HG03025 (cell line): ENCODE data around the gene WBP1.
A peak's percentile ranks its signal among the peaks of the same experiment; 100 is the strongest.

ENCODE experiments used
- ATAC-seq: cut with Tn5 transposase; IDR thresholded peaks from one replicate; pipeline ENCODE4 v1.9.1; 2021; ENCODE audit warnings: mild to moderate bottlenecking, moderate library complexity; ENCODE audit not compliant: unreplicated experiment, low FRiP score

Gene WBP1

DNA sequence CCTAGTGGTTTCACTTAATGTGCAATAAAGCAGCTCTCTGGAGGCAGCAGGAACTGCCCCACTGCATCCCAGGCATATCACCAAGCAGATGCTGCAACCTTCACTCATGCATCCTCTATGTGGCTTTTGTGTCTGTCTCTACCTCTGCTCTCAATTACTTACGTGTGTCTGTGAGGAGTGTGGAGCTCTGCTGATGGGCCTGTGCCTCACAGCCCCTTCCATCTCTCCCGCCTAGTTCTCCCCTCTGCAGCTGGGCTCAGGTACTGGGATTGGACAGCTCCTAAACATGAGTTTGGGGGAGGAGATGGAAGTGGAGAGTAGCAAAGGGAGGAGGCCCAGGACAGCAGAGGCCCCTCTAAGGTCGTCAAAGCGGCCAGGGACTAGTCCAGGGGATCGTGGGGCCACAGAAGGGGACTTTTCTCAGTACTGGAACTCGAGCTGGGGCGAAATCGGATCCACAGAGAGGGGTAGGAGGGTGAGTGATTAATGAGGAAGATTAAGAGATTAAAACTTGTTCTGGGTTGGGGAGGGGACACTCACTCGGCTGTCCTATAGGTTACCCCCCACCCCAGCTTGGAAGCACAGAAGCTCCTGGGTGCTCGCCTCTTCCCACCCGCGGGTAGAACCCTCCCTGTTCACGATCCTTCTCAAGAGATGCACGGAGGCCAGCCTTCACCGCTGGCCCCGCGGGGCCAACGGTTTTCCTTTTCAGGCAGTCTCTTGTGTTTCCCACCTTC is 43.3 kb downstream of the WBP1 start:
- ATAC-seq = no peak

DNA sequence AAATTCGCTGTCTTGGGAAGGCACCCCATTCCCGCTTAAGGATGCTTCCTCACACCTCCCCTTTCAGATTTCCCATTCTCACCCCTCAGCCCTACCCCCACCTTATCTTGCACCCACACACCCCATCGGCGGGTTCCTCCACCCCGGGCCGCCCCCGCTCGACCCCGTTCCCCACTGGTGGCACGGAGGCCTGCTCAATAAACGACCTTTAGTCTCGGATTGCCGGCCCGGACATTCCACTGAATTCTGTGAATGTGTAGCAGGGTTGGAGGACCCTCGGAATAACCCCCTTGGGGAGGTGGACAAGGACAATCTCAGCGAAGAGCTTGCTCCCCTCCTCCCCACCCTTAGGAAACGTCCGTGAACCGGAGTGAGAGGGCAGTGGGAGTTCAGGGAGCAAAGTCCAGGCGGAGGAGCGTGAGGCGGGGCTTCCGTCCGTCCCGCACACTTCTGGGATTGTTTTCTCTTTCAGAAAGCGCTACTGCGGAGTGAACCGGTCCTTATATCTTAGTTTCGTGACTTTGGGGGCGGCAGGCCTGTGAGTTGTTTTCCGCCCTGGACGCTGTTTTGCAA is 44.0 kb downstream of the WBP1 start:
- ATAC-seq = no peak

- ATAC-seq = no peak
Observed at GRCh38 chr2:74502720-74503505, 44.7 kb downstream of the WBP1 start.

- no peak for ATAC-seq
Observed at GRCh38 chr2:74503506-74504475, 45.6 kb downstream of the WBP1 start.

- ATAC-seq = no peak
Observed at GRCh38 chr2:74504591-74504990, 46.4 kb downstream of the WBP1 start.

GRCh38 chr2:74505448-74506246 is 47.4 kb downstream of the WBP1 start:
- ATAC-seq = no peak

DNA sequence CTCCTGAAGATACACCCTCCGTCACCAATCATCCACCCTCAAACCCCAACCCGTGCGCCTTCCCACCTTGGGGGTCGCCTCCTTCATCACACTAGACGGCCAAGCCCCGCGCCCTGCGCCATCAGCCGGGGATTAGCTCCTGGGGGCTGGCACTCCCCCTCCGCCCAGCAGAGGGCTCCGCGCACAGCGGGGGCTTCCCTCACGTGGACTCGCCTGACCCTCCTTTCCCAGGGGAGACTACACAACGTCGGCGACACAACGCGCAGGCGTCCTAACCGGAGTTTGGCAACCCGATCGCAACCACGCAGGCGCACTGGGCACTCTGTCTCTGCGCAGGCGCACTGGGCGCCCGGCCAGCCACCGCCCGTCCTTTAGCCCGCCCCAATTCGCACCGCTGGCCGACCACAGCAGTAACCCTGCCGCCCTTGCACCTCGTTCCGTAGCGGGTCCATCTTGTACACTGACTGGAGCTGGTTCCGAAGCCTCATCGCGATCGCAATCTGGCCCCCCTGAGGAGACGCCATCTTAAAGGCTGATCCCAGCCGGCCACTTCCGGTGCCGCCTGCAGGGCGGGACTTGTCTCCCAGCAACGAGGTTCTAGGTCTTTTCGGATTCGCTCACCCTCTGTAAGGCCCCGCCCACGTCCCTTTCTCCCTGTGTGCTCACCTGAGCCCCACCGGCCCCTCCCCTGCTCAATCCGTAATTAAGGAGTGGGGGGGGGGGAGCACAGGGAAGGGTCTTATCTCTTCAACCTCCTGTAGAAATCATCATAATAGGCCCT is 49.1 kb downstream of the WBP1 start, which contains the start of gene PCGF1:
Gene PCGF1 (minus strand): TSS at position 551 of the 781 bp plus-strand sequence. CDS start 27 bp downstream, at position 524.
- peak; percentile 93 for ATAC-seq

GRCh38 chr2:74507926-74508520 is 49.8 kb downstream of the WBP1 start:
- ATAC-seq = peak; percentile 11

DNA sequence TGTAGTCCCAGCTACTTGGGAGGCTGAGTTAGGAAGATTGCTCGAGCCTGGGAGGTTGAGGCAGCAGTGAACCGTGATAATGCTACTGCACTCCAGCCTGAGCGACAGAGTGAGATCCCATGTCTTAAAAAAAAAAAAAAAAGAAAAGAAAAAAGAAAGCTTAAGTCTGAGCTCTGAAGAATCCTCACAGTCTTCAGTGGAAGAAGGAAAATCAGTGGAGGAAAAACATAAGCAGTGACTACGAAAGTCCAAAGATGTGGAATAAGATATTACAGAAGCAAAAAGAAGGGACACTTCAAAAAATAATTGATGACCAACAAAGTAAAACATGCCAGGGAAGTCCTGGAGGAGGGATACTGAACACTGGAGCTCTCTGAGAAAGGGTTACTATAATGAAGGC is 52.0 kb downstream of the WBP1 start:
- ATAC-seq = no peak
